DND-41 (cell line): Measurements from ENCODE around the gene QRSL1.

Experiments
- ATAC-seq: fragments of 200-7000 bp; cut with Tn5 transposase; 3 replicates; pipeline ENCODE4 v1.9.1; 2021; ENCODE audit warnings: low read depth; ENCODE audit not compliant: insufficient read depth
- DNase-seq: peaks from one replicate; pipeline ENCODE4 v3.0.0-alpha.2; 2020
- H2AFZ ChIP-seq: 2 replicates; pipeline ENCODE4 v1.6.0; 2012; ENCODE audit warnings: low read depth, low read length
- H3K27ac ChIP-seq: 2 replicates; pipeline ENCODE4 v1.5.1; 2012; ENCODE audit warnings: low read length, inconsistent platforms
- H3K27me3 ChIP-seq: fragments of 200-600 bp; sonication (generic); 2 replicates; pipeline ENCODE4 v1.6.0; 2012; ENCODE audit warnings: low read length, mild to moderate bottlenecking, inconsistent platforms; ENCODE audit not compliant: insufficient read depth, poor library complexity
- H3K36me3 ChIP-seq: 2 replicates; pipeline ENCODE4 v1.5.1; 2012; ENCODE audit warnings: low read length, inconsistent platforms; ENCODE audit not compliant: insufficient read depth
- H3K4me1 ChIP-seq: 2 replicates; pipeline ENCODE4 v1.5.1; 2012; ENCODE audit warnings: mild to moderate bottlenecking, low read length; ENCODE audit not compliant: insufficient read depth
- H3K4me2 ChIP-seq: 2 replicates; pipeline ENCODE4 v1.6.0; 2012; ENCODE audit warnings: mild to moderate bottlenecking, moderate library complexity, low read length, inconsistent platforms; ENCODE audit not compliant: insufficient read depth
- H3K4me3 ChIP-seq, 2 experiments: fragments of 200-600 bp in 1 of 2; shearing (Covaris generic) in 1 of 2; 2 replicates each; pipeline ENCODE4 v1.5.1; 2012 to 2016; ENCODE audit warnings: inconsistent platforms in 2 of 2, low read length in 2 of 2, mild to moderate bottlenecking in 2 of 2, low read depth in 1 of 2, moderate library complexity in 1 of 2
- H3K79me2 ChIP-seq: 2 replicates; pipeline ENCODE4 v1.6.0; 2012; ENCODE audit warnings: low read length, inconsistent platforms; ENCODE audit not compliant: insufficient read depth
- H3K9ac ChIP-seq: 2 replicates; pipeline ENCODE4 v1.6.0; 2012; ENCODE audit warnings: low read depth, mild to moderate bottlenecking, inconsistent platforms, low read length, moderate library complexity
- H3K9me3 ChIP-seq: 2 replicates; pipeline ENCODE4 v1.5.1; 2012; ENCODE audit warnings: low read length, moderate library complexity, mild to moderate bottlenecking, inconsistent platforms; ENCODE audit not compliant: insufficient read depth, severe bottlenecking
- H4K20me1 ChIP-seq: 2 replicates; pipeline ENCODE4 v1.6.0; 2012; ENCODE audit warnings: low read length; ENCODE audit not compliant: insufficient read depth
- CTCF ChIP-seq: IDR thresholded peaks from 2 replicates; pipeline ENCODE4 v1.5.1; 2012; ENCODE audit warnings: borderline replicate concordance, low read length, moderate library complexity, mild to moderate bottlenecking; ENCODE audit not compliant: poor library complexity, severe bottlenecking; ENCODE audit errors: extremely low read depth
- EZH2 ChIP-seq: IDR thresholded peaks from 3 replicates; pipeline ENCODE4 v1.6.1; 2012; ENCODE audit warnings: borderline replicate concordance, low read depth, mild to moderate bottlenecking, moderate library complexity, low read length, inconsistent platforms; ENCODE audit not compliant: severe bottlenecking

The QRSL1 gene

GRCh38 chr6:106692112-106692818 is 62.9 kb downstream of the QRSL1 start:
- DNase-seq: no peak
- no peak for TF ChIP-seq CTCF
- no peak for TF ChIP-seq EZH2
- H4K20me1 ChIP-seq: no peaks in the 10 kb centered on the region
- ATAC-seq: no peak
- no peak overlapping the region for H3K9ac ChIP-seq
- H3K4me3 ChIP-seq: no peak overlapping the region
- no peak overlapping the region for H3K27ac ChIP-seq
- H3K36me3 ChIP-seq: no peaks in the 10 kb centered on the region
- no peak overlapping the region for H3K4me2 ChIP-seq
- H3K79me2 ChIP-seq: no peaks in the 10 kb centered on the region
- no peaks in the 10 kb centered on the region for H3K4me1 ChIP-seq
- H3K27me3 ChIP-seq: peaks cover 6% of the 10 kb centered on the region
- no peaks in the 10 kb centered on the region for H3K9me3 ChIP-seq
- no peak overlapping the region for H2AFZ ChIP-seq

GRCh38 chr6:106692819-106693208 is 63.4 kb downstream of the QRSL1 start:
- Histone ChIP-seq H2AFZ (no peak overlapping the region), H3K9me3 (no peaks in the 10 kb centered on the region), H4K20me1 (no peaks in the 10 kb centered on the region), H3K9ac (no peak overlapping the region), H3K36me3 (no peaks in the 10 kb centered on the region), H3K4me2 (no peak overlapping the region), H3K4me1 (no peaks in the 10 kb centered on the region), H3K4me3 (no peak overlapping the region), H3K27me3 (peaks cover 6% of the 10 kb centered on the region), H3K79me2 (no peaks in the 10 kb centered on the region), H3K27ac (no peak overlapping the region)
- ATAC-seq: no peak
- DNase-seq: no peak
- TF ChIP-seq EZH2 (no peak), CTCF (no peak)

- Histone ChIP-seq H3K4me2 (no peak overlapping the region), H3K4me1 (no peaks in the 10 kb centered on the region), H2AFZ (no peak overlapping the region), H3K4me3 (no peak overlapping the region), H3K27me3 (peaks cover 6% of the 10 kb centered on the region), H4K20me1 (no peaks in the 10 kb centered on the region), H3K27ac (no peak overlapping the region), H3K9ac (no peak overlapping the region), H3K9me3 (no peaks in the 10 kb centered on the region), H3K36me3 (no peaks in the 10 kb centered on the region), H3K79me2 (no peaks in the 10 kb centered on the region)
- ATAC-seq (no peak), DNase-seq (no peak)
- TF ChIP-seq EZH2: no peak
- TF ChIP-seq CTCF: no peak
Measured at GRCh38 chr6:106693418-106693817, 64.0 kb downstream of the QRSL1 start.

- Histone ChIP-seq H3K27ac (no peak overlapping the region), H3K36me3 (no peaks in the 10 kb centered on the region), H2AFZ (no peak overlapping the region), H3K9ac (no peak overlapping the region), H3K4me3 (no peak overlapping the region), H3K4me2 (no peak overlapping the region), H4K20me1 (no peaks in the 10 kb centered on the region), H3K79me2 (no peaks in the 10 kb centered on the region), H3K9me3 (no peaks in the 10 kb centered on the region), H3K4me1 (no peaks in the 10 kb centered on the region), H3K27me3 (peaks cover 6% of the 10 kb centered on the region)
- ATAC-seq (no peak), DNase-seq (no peak)
- no peak for TF ChIP-seq CTCF
- no peak for TF ChIP-seq EZH2
Measured at GRCh38 chr6:106694343-106694742, 65.0 kb downstream of the QRSL1 start.
